NCI-H460 (cell line): ENCODE data around the gene BDH2. TPM values are rescaled to one million over a fixed set of nuclear protein-coding genes. Genes with fewer than 3 reads are reported as not detected.

Source experiments
- DNase-seq: peaks from one replicate; pipeline ENCODE4 v3.0.0-alpha.2; 2016; ENCODE audit warnings: low read depth; ENCODE audit errors: extremely low read depth
- polyA plus RNA-seq: library from polyadenylated mRNA; depleted of rRNA; stranded (reverse); fragments of >200 nt; gene quantifications from 2 replicates; pipeline ENCODE4 v1.2.3, GENCODE V29; 2014; cell fraction: nucleus; rRNA removed
- total RNA-seq: library from RNA; depleted of rRNA; stranded (reverse); fragments of >200 nt; shearing (Covaris generic); gene quantifications from 2 replicates; pipeline ENCODE4 v1.2.3, GENCODE V29; 2014; rRNA removed

The BDH2 gene
- total RNA-seq: 6.0 TPM in 2 replicates
- polyA plus RNA-seq: 15.9 and 30.4 TPM in 2 replicates

DNA sequence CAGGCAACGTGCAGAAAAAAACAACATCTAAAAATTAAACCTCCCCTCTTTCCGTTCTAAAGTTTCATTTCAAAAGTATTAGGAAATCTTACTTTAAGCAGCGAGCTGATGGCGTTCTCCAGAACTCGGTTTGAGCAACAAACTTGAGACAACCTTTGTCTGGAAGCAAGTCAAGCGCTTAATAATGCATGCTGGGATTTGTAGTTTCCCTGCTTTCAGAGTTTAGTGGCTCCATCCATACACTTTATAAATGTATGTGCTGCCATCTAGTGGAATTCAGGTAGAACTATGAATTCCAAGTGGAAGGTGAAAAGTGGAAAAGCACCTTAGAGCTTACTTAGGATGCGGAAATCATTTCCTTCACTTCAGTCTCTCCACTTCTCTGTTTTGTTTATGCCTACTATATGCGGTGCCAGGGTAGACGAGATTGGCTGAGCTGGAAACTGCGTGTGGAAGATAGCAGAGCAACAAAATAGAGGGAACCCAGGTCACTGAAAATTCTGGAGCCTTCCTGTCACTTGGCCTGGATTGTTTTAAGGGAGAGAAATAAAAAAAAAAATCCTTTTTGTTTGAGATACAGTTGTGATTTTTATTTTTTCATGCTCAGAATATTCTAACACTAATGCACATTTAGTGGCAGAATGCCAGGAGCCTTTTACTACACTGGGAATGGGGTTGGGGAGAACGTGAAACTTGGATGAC lies at the start of gene BDH2:
BDH2 (minus strand) TSS at position 144 of the 702 bp plus-strand sequence. CDS start 3,580 bp downstream, outside the sequence.
- DNase-seq: peak; percentile 81

DNA sequence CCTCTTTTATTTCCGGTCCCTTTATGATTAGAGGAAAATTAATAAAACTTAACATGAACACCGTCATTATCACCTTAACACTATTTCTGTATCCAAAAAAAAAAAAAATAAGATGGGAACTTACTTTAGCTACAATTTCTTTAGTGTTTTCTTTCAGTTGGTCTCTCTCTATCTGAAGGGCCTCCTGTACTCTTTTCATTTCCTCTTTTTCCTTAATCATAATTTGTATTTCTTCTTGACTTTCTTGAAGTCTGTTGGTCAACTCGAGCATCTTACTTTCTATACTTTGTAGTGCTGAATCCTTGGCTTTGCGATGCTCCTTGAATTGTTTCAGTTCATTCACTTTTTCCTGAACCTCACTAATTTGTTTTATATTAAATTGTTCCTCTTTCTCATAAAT lies 45.3 kb upstream of the BDH2 start:
- no peak for DNase-seq

DNA sequence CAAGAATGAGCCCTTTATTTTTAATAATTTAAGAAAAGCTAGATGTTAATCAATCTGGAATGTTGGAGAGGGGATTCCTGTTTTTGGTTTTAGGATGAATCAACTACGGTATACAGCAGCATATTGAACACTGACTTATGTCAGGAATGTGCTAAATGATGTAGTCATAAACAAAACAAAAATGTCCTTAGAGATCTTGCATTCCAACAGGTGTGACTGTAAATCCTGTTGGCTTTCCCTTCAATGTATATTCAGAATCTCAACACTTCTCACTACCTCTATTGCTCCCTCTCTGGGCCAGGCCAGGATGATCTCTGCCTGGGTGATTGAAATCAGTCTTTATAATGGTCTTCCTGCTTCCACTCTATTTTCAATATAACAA lies 37.8 kb upstream of the BDH2 start:
- no peak for DNase-seq

DNA sequence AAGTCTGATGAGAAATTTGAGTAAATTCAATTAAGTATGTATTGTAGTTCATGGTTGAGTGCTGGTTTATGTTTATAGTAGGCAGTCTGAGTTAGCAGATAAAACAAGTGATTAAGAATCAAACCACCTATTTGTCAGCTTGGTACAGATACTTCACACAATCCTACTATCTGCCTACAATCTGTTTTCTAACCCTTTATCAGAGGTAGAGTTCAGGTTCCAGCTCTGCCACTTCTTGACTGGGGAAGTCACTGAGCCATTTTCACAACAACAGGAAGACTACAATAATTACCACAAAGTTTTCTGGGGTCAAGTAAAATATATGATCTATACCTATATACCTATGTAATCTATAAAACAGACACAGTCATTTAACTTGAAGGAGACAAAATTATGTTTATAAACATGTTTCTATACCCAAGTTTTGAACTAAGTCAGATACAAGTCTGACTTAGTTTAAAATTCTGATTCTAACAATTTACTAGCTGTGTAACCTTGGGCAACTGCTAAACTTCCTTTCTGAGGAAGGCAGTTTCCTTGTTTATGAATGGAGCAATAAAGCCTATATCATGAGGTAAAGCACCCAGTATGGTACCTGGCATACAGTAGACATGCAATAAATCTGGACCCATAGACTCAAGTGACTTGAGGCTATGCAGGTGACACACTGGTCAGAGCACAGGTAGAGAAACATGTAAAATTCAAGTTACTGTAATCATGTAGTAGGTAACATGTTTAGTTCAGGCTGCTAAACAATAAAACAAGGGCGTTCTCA lies 37.2 kb upstream of the BDH2 start:
- no peak for DNase-seq

DNA sequence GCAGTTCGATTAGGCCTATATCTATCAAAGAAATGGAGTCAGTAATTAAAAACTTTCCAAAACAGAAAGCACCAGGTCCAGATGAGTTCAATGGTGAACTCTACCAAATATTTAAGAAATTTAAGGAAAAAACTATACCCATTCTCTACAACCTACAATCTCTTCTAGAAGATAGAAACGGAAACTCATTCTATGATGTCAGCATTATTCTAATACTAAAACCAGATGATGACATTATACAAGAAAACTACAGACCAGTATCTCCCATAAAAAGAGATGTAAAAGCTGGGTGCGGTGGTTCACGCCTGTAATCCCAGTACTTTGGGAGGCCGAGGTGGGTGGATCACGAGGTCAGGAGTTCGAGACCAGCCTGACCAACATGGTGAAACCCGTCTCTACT lies 29.5 kb upstream of the BDH2 start:
- no peak for DNase-seq

DNA sequence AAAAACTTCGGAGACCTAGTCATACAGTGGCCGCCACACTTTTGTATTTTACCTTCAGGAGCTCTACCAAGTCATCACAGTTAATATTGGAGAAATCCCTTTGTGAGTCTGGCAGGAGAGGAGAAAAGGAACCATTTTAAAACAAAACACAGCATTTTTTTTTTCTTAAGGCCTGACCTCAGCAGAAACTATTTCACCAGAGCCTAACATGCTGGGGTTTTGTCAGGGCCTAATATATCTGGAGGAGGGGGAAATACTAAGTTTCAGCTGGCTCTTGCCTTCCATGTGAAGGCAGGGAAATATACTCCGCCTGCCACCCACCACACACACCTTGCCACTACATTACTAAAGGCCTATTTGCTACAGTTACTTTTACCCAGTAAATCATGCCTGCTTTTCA lies 26.5 kb upstream of the BDH2 start:
- no peak for DNase-seq

DNA sequence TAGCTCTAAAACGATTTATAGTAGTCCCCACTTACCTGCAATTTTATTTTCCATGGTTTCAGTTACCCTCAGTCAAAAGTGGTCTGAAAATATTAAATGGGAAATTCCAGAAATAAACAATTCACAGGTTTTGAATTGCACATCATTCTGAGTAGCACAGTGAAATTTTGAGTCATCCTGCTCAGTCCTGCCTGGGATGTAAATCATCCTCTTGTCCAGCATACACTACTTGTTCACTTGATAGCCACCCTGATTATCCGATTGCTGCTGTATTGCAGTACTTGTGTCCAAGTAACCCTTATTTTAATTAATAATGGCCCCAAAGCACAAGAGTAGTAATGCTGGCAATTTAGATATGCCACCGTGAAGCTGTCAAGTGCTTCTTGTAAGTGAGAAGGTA lies 23.5 kb upstream of the BDH2 start:
- no peak for DNase-seq

DNA sequence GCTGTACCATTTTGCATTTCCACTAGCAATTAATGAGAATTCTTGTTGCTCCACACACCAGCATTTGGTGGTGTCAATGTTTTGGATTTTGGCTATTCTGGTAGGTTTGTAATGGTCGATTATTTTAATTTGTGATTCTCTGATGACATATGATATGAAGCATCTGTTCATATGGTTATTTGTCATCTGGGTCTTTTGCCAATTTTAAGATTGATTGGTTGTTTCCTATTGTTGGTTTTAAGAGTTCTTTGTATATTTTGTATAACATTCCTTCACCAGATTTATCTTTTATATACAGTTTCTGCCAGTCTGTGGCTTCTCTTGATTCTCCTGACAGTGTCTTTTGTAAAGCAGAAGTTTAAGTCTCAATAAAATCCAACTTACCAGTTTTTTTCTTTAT lies 18.5 kb upstream of the BDH2 start:
- DNase-seq: no peak

DNA sequence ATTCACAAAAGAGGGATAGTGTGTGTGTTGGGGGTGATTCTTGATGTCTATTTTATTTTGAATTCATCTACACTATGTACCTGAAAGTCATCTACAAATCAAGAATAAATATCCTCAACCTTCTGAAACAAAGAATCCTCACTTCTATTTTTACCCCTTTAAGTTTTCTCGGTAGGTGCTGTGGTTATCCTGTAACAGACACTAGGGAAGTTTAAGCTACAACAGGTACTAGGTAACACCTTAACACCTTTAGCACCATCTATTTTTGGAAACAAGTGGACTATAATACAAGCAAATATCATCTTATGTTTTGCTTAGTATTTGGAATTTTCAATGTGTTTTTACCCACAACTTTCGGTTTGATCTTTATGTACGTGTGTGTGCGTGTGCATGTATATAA lies 12.0 kb upstream of the BDH2 start:
- no peak for DNase-seq

DNA sequence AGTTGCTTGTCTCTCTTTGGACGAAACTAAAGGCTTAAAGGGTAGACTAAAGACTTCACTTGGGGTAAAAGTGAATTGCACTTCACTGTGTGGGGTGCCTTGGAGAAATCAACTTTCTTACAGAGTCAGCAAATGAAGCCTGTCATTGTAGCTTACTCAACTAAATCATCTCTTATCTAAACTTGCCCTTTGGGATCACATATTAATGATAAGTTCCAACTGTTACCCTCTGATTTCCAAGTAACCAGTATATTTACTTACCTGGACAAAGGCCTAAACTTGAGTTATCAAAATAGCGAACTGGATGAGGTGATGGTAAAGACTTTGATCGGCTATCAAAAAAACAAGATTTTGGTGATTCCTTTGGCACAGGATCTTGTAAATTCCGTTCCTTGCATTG lies 8.9 kb upstream of the BDH2 start:
- no peak for DNase-seq

DNA sequence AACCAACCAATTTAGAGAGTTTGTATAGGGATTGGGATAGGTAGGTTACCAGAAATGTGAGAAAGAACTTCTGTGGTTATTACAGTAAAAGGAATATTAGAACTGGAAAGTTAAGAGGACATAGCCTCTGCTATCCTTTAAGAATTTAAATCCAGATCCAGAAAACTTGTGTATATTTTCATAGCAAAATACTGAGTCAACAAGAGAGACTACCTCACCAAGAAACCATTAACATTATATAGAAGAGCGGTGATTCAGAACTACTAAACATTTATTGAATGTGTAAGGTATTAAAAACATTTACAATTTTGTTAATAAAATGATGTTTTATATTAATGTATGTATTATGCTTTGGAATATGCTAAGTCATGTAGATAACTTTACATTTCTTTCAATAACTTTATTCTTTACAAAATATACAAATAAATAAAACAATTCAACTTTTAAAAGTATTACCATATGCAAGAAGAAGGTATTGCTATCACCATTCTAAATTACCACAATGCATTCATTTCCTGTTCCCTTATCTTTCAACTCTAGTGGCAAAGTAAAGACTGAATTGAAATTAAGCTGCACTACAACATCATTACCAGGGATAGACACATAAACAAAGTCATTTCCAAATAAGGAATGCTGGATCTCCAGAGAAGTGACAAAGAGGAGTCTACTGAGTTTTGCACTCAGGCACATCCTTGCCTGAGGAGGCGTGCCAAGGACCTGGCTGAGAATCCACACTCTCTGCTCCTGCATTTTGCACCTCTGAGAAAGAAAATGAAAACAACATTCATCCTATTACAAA lies 6.1 kb upstream of the BDH2 start:
- no peak for DNase-seq

DNA sequence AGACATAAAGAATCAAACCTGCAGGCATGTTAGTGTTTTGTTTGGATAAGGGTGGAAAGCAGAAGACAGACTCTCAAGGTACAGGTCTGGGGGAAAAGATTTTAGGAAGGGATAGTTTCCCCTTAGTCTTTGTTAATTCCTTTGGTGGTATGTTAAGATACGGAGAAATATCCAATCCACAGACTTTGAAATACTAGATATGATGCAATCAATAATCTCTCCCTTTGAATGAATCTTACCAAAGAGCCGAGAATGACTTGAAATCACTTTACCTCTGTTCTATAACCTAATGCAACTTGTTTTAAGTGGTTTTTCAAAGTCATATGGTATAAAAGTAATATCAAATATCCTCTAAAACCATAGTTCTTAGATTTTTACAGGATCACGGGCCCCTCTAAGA lies 5.3 kb upstream of the BDH2 start:
- no peak for DNase-seq

DNA sequence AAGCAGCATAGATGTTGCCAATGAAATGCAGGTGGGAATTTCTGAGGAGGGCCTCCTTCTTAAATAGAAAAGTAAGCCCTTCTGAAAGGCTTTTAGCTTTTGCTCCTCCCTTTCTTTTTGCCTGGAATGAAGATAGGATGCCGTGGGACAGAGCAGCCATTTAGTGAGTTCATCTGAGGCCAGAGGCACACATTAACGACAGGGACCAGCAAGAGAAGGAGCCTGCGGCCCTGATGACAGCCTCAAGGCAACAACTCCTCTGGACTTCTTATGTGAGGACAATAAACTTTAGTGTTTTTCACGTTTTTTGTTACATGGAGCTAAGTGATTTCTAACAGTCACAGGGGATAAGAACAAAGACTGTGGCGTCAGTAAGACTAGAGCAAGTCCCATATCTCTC lies 1.1 kb upstream of the BDH2 start:
- DNase-seq: no peak

DNA sequence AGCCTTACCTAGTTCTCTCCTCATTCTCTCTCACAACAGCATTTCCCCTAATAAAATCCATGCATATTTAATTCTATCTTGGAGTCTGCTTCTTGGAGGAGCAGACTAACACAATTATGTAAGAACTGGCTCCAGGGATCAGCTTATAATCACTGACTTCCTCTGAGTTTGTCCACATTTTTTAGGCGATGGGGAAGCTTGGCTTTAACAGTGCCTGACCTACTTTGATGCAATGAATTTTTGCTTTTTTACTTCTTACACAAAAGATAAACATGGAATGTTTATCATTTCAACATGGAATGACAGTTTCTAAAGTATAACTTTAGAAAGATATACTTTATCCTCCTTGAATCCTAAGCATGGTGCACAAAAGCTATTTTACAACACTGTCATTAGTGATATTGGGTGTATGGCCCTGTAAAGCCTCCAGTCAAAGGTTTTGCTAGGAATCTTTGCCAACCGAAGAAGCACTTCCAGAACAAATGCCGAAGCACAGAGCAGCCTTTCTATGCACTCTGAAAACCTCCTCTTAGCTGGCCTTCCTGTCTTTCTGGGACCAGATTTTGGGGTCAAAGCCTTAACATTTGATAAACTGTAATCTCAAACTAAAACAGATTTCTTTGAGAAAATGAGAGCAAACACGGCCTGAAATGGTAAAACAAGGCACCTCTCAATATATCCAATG lies 736 bp downstream of the BDH2 start:
- no peak for DNase-seq

DNA sequence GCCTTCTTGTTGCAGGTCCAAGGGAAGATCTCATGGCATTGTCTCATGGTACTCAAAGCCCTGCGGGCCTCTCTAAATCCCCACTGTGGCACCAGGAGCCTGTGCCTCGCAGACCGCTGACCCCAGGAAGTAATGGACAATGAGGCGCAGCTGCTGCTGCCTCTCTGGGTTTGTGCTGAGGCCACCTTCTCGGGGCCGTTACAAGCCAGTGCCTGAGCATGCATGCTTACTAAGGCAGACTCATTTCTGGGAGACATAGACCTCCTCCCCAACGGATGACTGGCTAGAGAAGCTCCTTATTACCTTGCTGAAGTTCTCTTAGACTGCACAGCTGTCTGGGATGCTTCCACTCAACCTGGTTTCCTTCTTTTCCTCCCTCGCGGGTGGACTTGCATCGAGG lies 1.3 kb downstream of the BDH2 start:
- no peak for DNase-seq

DNA sequence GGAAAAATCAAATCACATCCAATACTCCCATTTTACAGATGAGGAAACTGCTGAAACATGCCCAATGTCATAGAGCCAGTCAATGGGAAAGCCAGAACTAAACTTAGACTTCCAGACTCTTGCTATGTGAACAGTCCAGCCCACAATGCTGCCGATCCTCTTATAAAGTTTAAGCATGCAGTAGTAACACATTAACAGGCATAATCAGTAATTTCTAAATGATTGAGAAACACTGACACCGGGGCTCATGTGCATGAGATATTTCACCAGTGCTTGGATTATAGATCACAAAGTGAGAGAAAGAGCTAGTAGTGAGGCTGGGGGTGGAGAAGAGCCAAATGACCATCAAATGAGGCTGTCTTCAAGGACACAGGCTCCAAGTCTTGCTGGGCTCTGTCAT lies 2.5 kb downstream of the BDH2 start:
- DNase-seq: no peak

DNA sequence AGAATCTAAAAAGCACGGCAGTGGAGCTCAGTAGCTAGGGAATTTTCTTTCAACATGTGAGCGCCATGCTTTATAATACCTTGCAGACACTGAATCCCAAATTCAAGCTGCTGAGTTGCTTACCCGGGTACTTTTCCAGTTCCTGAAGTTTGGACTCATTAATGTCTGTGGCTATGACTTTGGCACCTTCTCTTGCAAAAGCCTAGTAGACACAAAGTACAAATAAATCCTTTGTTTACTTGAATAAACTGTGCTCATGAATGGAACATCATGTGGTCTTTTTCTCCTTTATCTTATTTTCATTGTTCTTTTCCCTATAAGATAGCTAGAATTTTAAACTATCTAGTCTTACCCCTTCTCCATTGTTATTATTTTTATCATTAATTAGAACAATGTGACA lies 4.6 kb downstream of the BDH2 start:
- DNase-seq: no peak

DNA sequence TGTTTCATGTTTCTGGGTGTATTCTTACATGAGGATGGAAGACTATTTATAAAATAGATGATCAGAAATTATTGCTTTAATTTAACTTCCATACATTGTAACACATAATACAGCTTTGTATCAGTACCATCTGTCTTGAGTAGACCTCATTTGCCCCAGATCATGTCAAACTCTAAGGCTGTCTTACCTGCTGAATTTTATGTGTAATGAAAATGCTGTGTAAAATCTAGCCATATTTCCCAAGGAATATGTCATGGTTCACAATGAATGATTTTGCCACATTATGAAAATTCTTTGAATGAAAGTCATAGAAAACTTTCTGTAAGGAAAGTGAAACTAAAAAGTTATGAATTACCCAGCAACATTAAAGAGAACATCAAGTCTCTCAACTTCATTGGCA lies 7.4 kb downstream of the BDH2 start:
- DNase-seq: no peak

DNA sequence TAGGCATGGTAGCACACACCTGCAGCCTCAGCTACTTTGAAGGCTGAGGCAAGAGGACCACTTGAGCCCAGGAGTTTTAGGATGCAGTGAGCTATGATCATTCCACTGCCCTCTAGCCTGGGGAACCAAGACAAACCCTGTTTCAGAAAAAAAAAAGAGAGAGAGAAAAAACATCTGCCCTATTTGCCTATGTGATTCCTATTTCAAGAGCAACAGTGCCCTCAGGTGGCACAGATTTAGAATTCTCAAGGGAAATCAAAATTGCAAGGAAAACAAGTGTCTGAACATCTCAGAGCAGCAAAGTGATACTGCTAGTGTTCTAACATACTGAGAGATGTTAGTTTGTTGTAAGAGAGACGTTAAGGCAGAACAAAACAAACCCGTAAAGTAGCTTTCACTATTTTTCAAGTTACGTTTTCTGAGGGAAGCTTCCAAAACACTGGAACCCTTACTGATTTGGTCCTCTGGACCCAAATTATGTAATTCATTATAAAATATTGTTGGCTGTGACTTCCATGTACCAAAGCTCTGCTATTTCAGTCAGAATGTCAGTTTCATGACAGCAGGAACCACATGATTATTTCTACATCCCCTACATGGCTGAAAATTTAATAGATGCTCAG lies 7.9 kb downstream of the BDH2 start:
- DNase-seq: peak; percentile 57

DNA sequence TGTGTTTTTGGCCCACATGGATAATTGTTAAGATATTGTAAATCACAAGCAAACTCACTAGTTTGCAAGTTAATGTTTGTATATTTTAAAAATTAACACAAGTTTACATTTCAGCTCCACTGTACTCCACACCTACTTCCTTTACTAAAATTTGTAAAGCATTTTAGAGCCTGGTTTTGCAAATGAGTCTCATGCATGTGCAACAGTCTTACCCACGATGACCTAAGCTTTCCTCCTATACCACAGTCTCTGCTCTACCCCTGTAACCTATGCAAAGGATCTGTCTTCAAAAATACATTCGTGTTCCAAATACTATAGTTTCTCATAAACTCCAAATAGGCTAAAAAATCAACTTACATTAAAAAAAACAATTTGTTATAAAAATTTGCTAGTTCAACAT lies 10.2 kb downstream of the BDH2 start:
- no peak for DNase-seq
